GM19035 (cell line): ENCODE results near the gene BICDL1.

Source experiments
- ATAC-seq: cut with Tn5 transposase; IDR thresholded peaks from one replicate; pipeline ENCODE4 v1.9.1; 2021; ENCODE audit not compliant: unreplicated experiment

Gene BICDL1

GRCh38 chr12:120098756-120099470 lies 109.9 kb downstream of the BICDL1 start:
- no peak for ATAC-seq

GRCh38 chr12:120099738-120100137 lies 110.7 kb downstream of the BICDL1 start:
- ATAC-seq = no peak

- no peak for ATAC-seq
These were observed 111.6 kb downstream of the BICDL1 start for GRCh38 chr12:120100630-120101029.

DNA sequence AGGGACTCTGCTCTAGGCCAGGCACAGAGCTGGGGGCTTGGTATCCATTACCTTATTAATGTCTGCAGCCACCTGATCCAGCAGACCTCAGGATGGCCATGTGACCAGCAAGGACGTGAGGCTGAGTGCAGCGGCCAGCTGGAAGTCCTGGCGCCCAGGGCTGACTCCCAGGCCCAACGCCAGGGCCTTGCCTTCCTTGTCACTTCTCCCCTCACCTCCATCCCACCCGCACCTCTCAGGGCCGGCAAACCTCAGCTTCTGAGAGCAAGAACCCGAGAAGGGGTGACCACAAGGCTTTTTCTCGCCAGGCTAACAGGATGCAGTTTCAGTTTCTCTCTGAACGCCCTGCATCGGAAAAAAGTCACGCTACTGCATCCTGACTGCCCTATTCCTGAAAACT lies 112.1 kb downstream of the BICDL1 start:
- no peak for ATAC-seq

DNA sequence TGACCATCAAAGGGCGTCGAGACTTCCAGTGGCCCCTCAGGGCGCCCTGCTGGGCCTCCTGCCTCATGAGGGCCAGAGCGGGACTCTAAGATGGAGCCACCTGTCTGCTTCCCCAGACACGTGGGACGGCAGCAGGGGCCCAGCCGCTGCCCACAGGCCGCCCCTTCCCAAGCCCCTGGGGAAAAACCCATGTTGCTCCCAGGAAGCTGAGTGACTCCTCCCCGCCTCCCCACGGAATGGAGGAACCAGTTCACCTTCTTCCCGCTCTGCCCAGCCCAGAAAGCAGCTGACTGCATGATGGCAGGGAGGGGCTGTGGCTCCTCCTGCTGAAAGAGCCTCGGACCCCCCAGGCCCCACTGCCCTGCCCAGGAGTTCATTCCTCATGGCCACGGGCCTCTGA lies 112.6 kb downstream of the BICDL1 start:
- ATAC-seq = no peak

DNA sequence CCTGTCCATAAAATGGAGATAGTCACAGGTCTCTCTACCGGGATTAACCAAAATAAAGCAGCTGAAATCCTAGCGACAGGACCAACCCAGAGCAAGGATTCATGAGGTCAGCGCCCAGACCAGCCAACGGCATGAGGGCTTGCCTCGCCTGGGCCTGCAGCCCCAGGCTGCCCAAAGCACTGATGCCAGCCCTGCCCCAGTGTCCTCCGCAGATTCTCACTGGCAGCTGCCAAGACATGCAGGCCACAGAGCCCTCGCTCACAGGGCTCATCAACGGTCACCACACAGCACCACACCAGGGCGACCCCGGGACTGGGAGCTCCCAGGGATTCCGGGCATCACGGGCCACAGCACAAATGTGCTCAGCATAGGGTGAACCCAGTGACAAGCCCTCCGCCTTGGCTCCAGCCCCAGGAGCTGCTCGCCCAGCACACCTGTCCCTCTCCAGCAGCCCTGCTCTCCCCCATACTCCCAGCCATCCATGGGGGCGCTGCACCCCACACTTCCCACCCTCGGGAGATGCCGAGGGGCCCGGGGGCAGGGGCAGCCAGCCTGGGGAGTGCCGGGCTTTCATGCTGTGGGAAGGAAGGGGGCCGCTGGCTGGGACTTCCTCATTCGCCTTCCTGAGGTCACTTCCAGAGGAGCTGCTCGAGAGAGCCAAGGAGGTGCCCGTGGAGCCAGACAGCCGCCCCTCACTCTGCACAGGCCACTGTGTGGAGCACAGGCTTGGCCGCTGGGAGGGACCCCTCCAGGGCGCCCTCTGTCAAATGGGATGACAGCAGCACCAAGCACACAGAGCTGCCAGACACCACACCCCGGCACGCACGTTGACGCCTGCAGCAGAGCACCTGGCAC lies 113.4 kb downstream of the BICDL1 start:
- no peak for ATAC-seq

DNA sequence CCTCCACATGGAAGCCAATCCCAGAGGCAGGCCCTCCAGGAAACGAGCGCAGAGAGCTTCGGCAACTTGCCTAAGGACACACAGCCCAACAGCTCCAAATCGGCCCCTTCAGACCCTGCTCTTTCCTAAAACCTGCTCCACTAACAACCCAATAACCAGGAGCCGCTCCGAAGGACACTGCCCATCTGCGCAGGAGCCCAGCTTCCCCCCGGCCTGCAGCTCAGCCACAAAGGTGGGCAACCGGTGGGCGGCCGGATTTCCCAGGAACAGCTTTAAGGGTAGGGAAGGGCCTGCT lies 114.0 kb downstream of the BICDL1 start:
- ATAC-seq = no peak

DNA sequence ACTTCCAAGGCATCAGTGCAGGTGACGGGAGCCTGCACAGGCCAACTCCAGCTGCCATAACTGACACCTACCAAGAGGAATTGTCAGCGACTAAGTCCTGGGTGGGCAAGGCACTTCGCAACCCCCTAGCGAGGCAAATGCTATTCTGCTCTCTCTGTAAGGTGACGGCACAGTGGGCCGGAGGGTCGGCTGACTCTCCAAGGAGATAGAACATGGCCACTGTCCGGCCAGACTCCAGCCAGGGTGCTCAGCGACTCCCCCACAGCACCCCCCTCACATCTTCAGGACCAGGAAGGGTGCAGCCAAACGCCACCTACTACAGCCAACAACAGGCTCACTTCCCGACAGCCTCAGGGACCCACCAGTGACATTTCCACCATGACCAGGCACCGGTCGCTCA lies 114.3 kb downstream of the BICDL1 start:
- ATAC-seq = no peak

- no peak for ATAC-seq
These were observed 117.1 kb downstream of the BICDL1 start for GRCh38 chr12:120106151-120106550.

GRCh38 chr12:120109570-120110267 lies 120.7 kb downstream of the BICDL1 start:
- no peak for ATAC-seq

GRCh38 chr12:120110550-120111501 lies 121.8 kb downstream of the BICDL1 start:
- ATAC-seq = peak; percentile 73

DNA sequence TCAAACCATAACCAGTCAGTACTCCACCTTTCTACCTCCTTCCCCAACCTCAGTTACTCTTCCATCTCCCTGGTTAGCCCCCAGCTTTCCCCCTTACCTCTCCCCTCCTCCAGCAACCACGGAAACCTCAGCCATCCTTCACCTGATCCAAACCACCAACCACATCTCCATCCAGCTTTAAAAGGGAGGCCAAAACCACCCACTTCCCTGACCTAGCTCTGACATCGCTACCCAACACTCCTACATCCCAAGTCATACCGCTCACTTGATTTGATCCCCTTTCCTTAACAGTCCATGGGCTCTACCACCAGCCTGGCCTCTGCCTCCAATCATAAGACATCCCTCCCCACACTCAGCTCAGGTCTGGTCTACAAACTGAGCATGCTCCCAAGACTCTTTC lies 126.0 kb downstream of the BICDL1 start:
- no peak for ATAC-seq

- ATAC-seq = peak; percentile 10
These were observed 126.8 kb downstream of the BICDL1 start for GRCh38 chr12:120115692-120116440.

GRCh38 chr12:120116441-120116791 lies 127.4 kb downstream of the BICDL1 start, which contains the start of gene RAB35:
RAB35 (minus strand) TSS chr12:120116753; CDS start chr12:120116650, 103 bp downstream.
- ATAC-seq = no peak

GRCh38 chr12:120116792-120117651 lies 128.0 kb downstream of the BICDL1 start:
- peak; percentile 44 for ATAC-seq

DNA sequence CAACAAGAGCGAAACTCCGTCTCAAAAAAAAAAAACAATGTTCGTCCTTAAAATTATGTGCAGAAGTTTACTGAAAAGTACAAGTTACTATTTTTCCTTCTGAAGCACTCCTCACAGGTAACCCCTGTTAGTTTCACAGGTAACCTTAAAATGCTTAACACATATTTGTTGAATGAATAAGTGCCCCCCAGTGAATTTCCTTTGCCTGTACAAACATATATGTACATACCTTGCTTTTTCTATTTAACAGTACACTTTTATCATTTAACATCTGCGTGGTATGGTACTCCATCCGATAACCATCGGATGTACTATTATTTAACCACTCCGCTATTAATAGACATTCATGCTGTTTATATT lies 128.9 kb downstream of the BICDL1 start:
- ATAC-seq = no peak

- ATAC-seq = no peak
These were observed 129.5 kb downstream of the BICDL1 start for GRCh38 chr12:120118321-120119061.

DNA sequence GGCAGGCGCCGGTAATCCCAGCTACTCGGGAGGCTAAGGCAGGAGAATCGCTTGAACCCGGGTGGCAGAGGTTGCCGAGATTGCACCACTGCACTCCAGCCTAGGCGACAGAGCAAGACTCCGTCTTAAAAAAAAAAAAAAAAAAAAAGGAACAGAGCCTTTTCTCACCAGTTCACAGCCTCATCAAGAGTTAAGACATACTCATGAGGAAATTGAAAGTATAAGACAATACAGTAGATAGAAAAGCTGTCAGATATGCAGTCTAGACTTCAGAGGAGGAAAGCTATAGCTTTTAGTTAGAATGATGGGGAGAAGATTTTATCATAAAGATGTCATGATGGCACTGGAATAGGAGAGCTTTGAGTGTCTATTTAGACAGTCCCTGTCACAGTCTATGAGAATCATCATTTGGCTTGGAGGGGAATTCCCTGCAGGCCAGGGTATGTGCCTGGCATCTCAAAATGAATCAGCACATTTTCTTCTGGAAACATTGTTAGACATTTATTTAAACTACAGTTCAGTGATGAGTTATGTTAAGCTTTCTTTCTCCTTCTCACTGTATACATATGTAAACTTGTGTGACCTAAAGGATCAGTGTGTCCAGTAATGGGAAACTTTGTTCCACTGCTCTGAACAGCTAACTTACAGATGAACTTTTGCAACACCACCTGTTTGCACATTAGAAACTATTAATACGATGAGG lies 130.4 kb downstream of the BICDL1 start:
- ATAC-seq = no peak
